GM18505 (cell line): Measurements from ENCODE around the gene MCU.
"Not testable (repeated sequence)": the region's sequence is repeated elsewhere in the genome, so short reads cannot be mapped to it uniquely, and the experiment has no call there.

Experiments used
- ATAC-seq: cut with Tn5 transposase; IDR thresholded peaks from one replicate; pipeline ENCODE4 v1.9.1; 2021; ENCODE audit not compliant: unreplicated experiment
- POLR2A ChIP-seq: IDR thresholded peaks from 4 replicates; pipeline ENCODE4 v1.6.1; 2011; ENCODE audit warnings: borderline replicate concordance; ENCODE audit not compliant: insufficient read depth, insufficient read length; ENCODE audit errors: extremely low read depth

The MCU gene

GRCh38 chr10:72893136-72893798, 201.3 kb downstream of the MCU start, which contains the start of gene OIT3:
OIT3 (plus strand) TSS chr10:72893739; CDS start chr10:72893799, 60 bp downstream.
- no peak for TF ChIP-seq POLR2A
- no peak for ATAC-seq

- no peak for TF ChIP-seq POLR2A
- no peak for ATAC-seq
Observed at GRCh38 chr10:72895236-72895850, 203.4 kb downstream of the MCU start.

GRCh38 chr10:72898616-72899015, 206.7 kb downstream of the MCU start:
- no peak for TF ChIP-seq POLR2A
- ATAC-seq = no peak

GRCh38 chr10:72899545-72899944, 207.6 kb downstream of the MCU start:
- no peak for TF ChIP-seq POLR2A
- ATAC-seq = no peak

- not testable (repeated sequence) for ATAC-seq
Observed at GRCh38 chr10:72903941-72904446, 212.1 kb downstream of the MCU start.

- no peak for ATAC-seq
- no peak for TF ChIP-seq POLR2A
Observed at GRCh38 chr10:72904806-72905205, 212.9 kb downstream of the MCU start.

GRCh38 chr10:72906446-72906845, 214.5 kb downstream of the MCU start:
- no peak for ATAC-seq
- TF ChIP-seq POLR2A = no peak

- TF ChIP-seq POLR2A = no peak
- ATAC-seq = no peak
Observed at GRCh38 chr10:72910705-72911104, 218.8 kb downstream of the MCU start.

GRCh38 chr10:72911758-72912157, 219.8 kb downstream of the MCU start:
- no peak for ATAC-seq
- TF ChIP-seq POLR2A = no peak

- no peak for TF ChIP-seq POLR2A
- ATAC-seq = no peak
Observed at GRCh38 chr10:72912736-72913135, 220.8 kb downstream of the MCU start.

GRCh38 chr10:72913287-72913686, 221.3 kb downstream of the MCU start:
- no peak for ATAC-seq

GRCh38 chr10:72917201-72917600, 225.3 kb downstream of the MCU start:
- not testable (repeated sequence) for ATAC-seq

More at GRCh38 chr10:72913287-72913686, 221.3 kb downstream of the MCU start:
- no peak for TF ChIP-seq POLR2A

- ATAC-seq = not testable (repeated sequence)
Observed at GRCh38 chr10:72917803-72918332, 225.9 kb downstream of the MCU start.

- ATAC-seq = no peak
- TF ChIP-seq POLR2A = no peak
Observed at GRCh38 chr10:72918352-72918751, 226.4 kb downstream of the MCU start.

- ATAC-seq = not testable (repeated sequence)
Observed at GRCh38 chr10:72921147-72921683, 229.3 kb downstream of the MCU start.

- TF ChIP-seq POLR2A = no peak
- no peak for ATAC-seq
Observed at GRCh38 chr10:72924351-72924750, 232.4 kb downstream of the MCU start.
